K562 (cell line): ENCODE results near the gene GTF2I. TPM values are rescaled to one million over a fixed set of nuclear protein-coding genes. Genes with fewer than 3 reads are reported as not detected.

Experiments used
- CTCFL ChIP-seq: IDR thresholded peaks from 2 replicates; pipeline ENCODE4 v1.6.1; 2011; ENCODE audit warnings: borderline replicate concordance, low read depth, mild to moderate bottlenecking, moderate library complexity, low read length; ENCODE audit not compliant: insufficient read depth, poor library complexity, severe bottlenecking
- FOS ChIP-seq: IDR thresholded peaks from 3 replicates; pipeline ENCODE4 v1.6.1; 2011; ENCODE audit not compliant: insufficient read length; ENCODE audit errors: extremely low read depth
- MGA ChIP-seq: fragments of 450-650 bp; IDR thresholded peaks from 2 replicates; pipeline ENCODE4 v1.6.1; 2016; ENCODE audit warnings: mild to moderate bottlenecking, moderate library complexity
- NR0B1 ChIP-seq: fragments of 450-650 bp; IDR thresholded peaks from one replicate; pipeline ENCODE4 v1.6.1; 2018; ENCODE audit warnings: mild to moderate bottlenecking, moderate library complexity; ENCODE audit not compliant: partially characterized antibody
- THRB ChIP-seq: fragments of 450-650 bp; formaldehyde crosslinking; conservative IDR thresholded peaks from 2 replicates; pipeline ENCODE4 v1.4.0; 2022; ENCODE audit warnings: mild to moderate bottlenecking, missing genetic modification characterization
- ZBTB1 ChIP-seq: sonication (generic); formaldehyde crosslinking; IDR thresholded peaks from 2 replicates; pipeline ENCODE4 v1.8.1; 2023; ENCODE audit warnings: missing genetic modification reagents, low read depth, mild to moderate bottlenecking, borderline replicate concordance
- ZNF121 ChIP-seq: sonication (generic); formaldehyde crosslinking; conservative IDR thresholded peaks from 2 replicates; pipeline ENCODE4 v1.8.0; 2022; ENCODE audit warnings: missing genetic modification reagents
- ZNF3 ChIP-seq: fragments of 250-450 bp; sonication (Bioruptor Pico); IDR thresholded peaks from 2 replicates; pipeline ENCODE4 v1.5.0; 2021; ENCODE audit warnings: mild to moderate bottlenecking, moderate library complexity
- polyA plus RNA-seq, 8 experiments: library from polyadenylated mRNA; depleted of rRNA in 4 of 8; stranded (reverse) in 5 of 8; unstranded in 3 of 8; fragments of >200 nt; fragmentation: Nextera tagmentation in 2 of 8; fragmentation: Illumina TruSeq in 1 of 8; extraction: Ambion mirVana in 2 of 8; extraction: Trizol in 1 of 8; gene quantifications; 2 replicates each; pipeline versions ENCODE4 v1.2.1 to v1.2.3, GENCODE V29; 2011 to 2014; ENCODE audit warnings: inconsistent platforms in 1 of 8, missing spikeins in 1 of 8
- total RNA-seq, 7 experiments: library from RNA; depleted of rRNA in 6 of 7; stranded (reverse); fragments of >200 nt in 6 of 7; fragmentation: Illumina TruSeq in 2 of 7; extraction: Trizol in 2 of 7; gene quantifications; 2 replicates each; pipeline versions ENCODE4 v1.2.1 to v1.2.3, GENCODE V29; 2011 to 2021; ENCODE audit warnings: low replicate concordance in 1 of 7

The GTF2I gene
- total and polyA plus RNA-seq, 9 of the 15 experiments (the other 6 are each of a cell fraction or from before 2014, with no cell fraction given) = 8.4 to 161 (median 90.0) TPM

GRCh38 chr7:74658178-74659004, 873 bp downstream of the GTF2I start (continued):
- TF ChIP-seq MGA (no peak), ZNF3 (no peak), NR0B1 (no peak), ZNF121 (peak; percentile 77), ZBTB1 (no peak), THRB (CRISPR knock-in tag) (no peak), CTCFL (no peak), FOS (peak; percentile 36)
